ENCODE measurements around the gene GLO1.

DNA sequence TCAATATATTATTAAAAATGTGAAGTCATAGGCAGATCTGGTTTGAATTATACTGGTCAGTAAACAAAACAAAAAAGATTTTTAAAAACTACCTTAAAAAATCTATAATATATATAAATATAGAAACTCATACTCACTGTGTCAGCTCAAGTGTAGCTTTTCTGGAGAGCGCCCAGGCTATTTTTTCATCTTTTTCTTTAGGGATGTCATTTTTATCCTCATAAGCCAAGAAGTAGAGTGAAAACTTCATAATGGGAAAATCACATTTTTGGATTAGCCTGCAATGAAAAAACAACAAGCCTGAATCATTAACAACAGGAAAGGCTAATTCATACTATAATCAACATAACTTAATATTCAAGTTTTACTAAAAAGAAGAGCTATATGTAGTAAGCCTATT is 18.7 kb downstream of the GLO1 start:
- TF ChIP-seq FOXA1 (IDR thresholded peaks at IDR 0.05): no peak
- TF ChIP-seq NFRKB (IDR thresholded peaks at IDR 0.05): no peak
- TF ChIP-seq LEF1 (IDR thresholded peaks at IDR 0.05; ENCODE audit: borderline replicate concordance): no peak
- TF ChIP-seq ARNT (IDR thresholded peaks at IDR 0.05): no peak
- no peak for TF ChIP-seq ZNF384 (IDR thresholded peaks at IDR 0.05)
- no peak for TF ChIP-seq SUZ12 (IDR thresholded peaks at IDR 0.05)
- TF ChIP-seq L3MBTL2 (conservative IDR thresholded peaks at IDR 0.05): no peak
- TF ChIP-seq FOXM1 (IDR thresholded peaks at IDR 0.05; ENCODE audit: borderline replicate concordance): no peak

Data from HEK293T (cell line).